Liver (tissue), 9 donors: ENCODE data around the gene NFIA. TPM values are rescaled to one million over a fixed set of nuclear protein-coding genes. Genes with fewer than 3 reads are reported as not detected.

Experiments used
- DNase-seq: peaks from one replicate; pipeline ENCODE4 v3.0.0-alpha.2; 2017; ENCODE audit warnings: low spot score
- H3K27ac ChIP-seq, 2 donors: one replicate each; pipeline ENCODE4 v1.7.0; 2013; ENCODE audit warnings: inconsistent platforms in 2 of 2, low read length in 2 of 2, control low read depth in 1 of 2, low read depth in 1 of 2, mild to moderate bottlenecking in 1 of 2
- H3K27me3 ChIP-seq, 4 donors: one replicate each; pipeline versions ENCODE4 v1.6.1 to v1.7.0; 2013; ENCODE audit warnings: low read length in 3 of 4, inconsistent platforms in 1 of 4, mild to moderate bottlenecking in 1 of 4, moderate library complexity in 1 of 4; ENCODE audit not compliant: control insufficient read depth in 4 of 4, insufficient read depth in 4 of 4
- H3K36me3 ChIP-seq, 4 donors: one replicate each; pipeline versions ENCODE4 v1.6.1 to v1.7.0; 2013; ENCODE audit warnings: low read length in 3 of 4, mild to moderate bottlenecking in 3 of 4, low read depth in 1 of 4, moderate library complexity in 1 of 4; ENCODE audit not compliant: control insufficient read depth in 4 of 4, insufficient read depth in 3 of 4
- H3K4me1 ChIP-seq, 4 donors: one replicate each; pipeline versions ENCODE4 v1.6.1 to v1.7.0; 2013; ENCODE audit warnings: low read length in 3 of 4, mild to moderate bottlenecking in 3 of 4, moderate library complexity in 1 of 4; ENCODE audit not compliant: control insufficient read depth in 4 of 4, insufficient read depth in 4 of 4
- H3K4me3 ChIP-seq, 3 donors: one replicate each; pipeline versions ENCODE4 v1.6.1 to v1.7.0; 2013; ENCODE audit warnings: low read length in 3 of 3, control low read depth in 1 of 3, low read depth in 1 of 3, mild to moderate bottlenecking in 1 of 3
- H3K9ac ChIP-seq, 2 donors: one replicate each; pipeline ENCODE4 v1.7.0; 2013; ENCODE audit warnings: low read length in 2 of 2, mild to moderate bottlenecking in 2 of 2, moderate library complexity in 2 of 2, control low read depth in 1 of 2, low read depth in 1 of 2
- H3K9me3 ChIP-seq, 4 donors: one replicate each; pipeline versions ENCODE4 v1.6.1 to v1.7.0; 2013; ENCODE audit warnings: low read length in 3 of 4; ENCODE audit not compliant: control insufficient read depth in 4 of 4
- EGR1 ChIP-seq, 2 donors: IDR thresholded peaks; 2 replicates each; pipeline ENCODE4 v1.6.1; 2016 to 2018; ENCODE audit warnings: antibody characterized with exemption in 2 of 2, low read depth in 2 of 2
- FOXA1 ChIP-seq: IDR thresholded peaks from 2 replicates; pipeline ENCODE4 v1.6.1; 2016; ENCODE audit warnings: antibody characterized with exemption
- FOXA2 ChIP-seq: IDR thresholded peaks from 2 replicates; pipeline ENCODE4 v1.6.1; 2016; ENCODE audit warnings: antibody characterized with exemption
- GABPA ChIP-seq, 2 donors: IDR thresholded peaks in 1 of 2; conservative IDR thresholded peaks in 1 of 2; 2 replicates each; pipeline ENCODE4 v1.6.1; 2016; ENCODE audit warnings: antibody characterized with exemption in 2 of 2, mild to moderate bottlenecking in 1 of 2, moderate library complexity in 1 of 2
- HNF4A ChIP-seq, 2 donors: conservative IDR thresholded peaks; 2 replicates each; pipeline ENCODE4 v1.6.1; 2016; ENCODE audit warnings: antibody characterized with exemption in 2 of 2, mild to moderate bottlenecking in 2 of 2
- HNF4G ChIP-seq: IDR thresholded peaks from 2 replicates; pipeline ENCODE4 v1.6.1; 2016; ENCODE audit warnings: antibody characterized with exemption
- JUND ChIP-seq, 2 donors: IDR thresholded peaks; 2 replicates each; pipeline ENCODE4 v1.6.1; 2016; ENCODE audit warnings: antibody characterized with exemption in 2 of 2
- NR2F2 ChIP-seq: IDR thresholded peaks from 2 replicates; pipeline ENCODE4 v1.6.1; 2016; ENCODE audit warnings: antibody characterized with exemption
- RAD21 ChIP-seq, 2 donors: IDR thresholded peaks; 2 replicates each; pipeline ENCODE4 v1.6.1; 2016; ENCODE audit warnings: antibody characterized with exemption in 2 of 2, mild to moderate bottlenecking in 2 of 2
- SP1 ChIP-seq: IDR thresholded peaks from 2 replicates; pipeline ENCODE4 v1.6.1; 2018; ENCODE audit warnings: antibody characterized with exemption, mild to moderate bottlenecking
- YY1 ChIP-seq: IDR thresholded peaks from 2 replicates; pipeline ENCODE4 v1.6.1; 2016; ENCODE audit warnings: antibody characterized with exemption, mild to moderate bottlenecking
- WGBS: extraction: QIAGEN DNeasy Blood & Tissue Kit; methylation state at CpG from one replicate; pipeline ENCODE4 v1.1.7; 2013; 5-methylcytosine and 5-hydroxymethylcytosine counted together
- polyA plus RNA-seq, 2 donors: library from polyadenylated mRNA; stranded (reverse) in 1 of 2; unstranded in 1 of 2; fragments of 200-250 nt in 1 of 2; fragments of >200 nt in 1 of 2; fragmentation: Nextera tagmentation in 1 of 2; extraction: Ambion mirVana in 1 of 2; gene quantifications; one replicate each; pipeline versions ENCODE4 v1.2.1 to v1.2.3, GENCODE V29; 2013 to 2015
- total RNA-seq, 2 donors: library from RNA; depleted of rRNA; stranded (reverse); fragments of >200 nt; gene quantifications; one replicate each; pipeline ENCODE4 v1.2.3, GENCODE V29; 2014
- TF ChIP-seq, protein P1 (sequence below): IDR thresholded peaks from 2 replicates; pipeline ENCODE4 v1.6.1; 2016; ENCODE audit warnings: antibody characterized with exemption
- TF ChIP-seq, protein P2 (sequence below): IDR thresholded peaks from 2 replicates; pipeline ENCODE4 v1.6.1; 2016; ENCODE audit warnings: antibody characterized with exemption, mild to moderate bottlenecking
- TF ChIP-seq, protein P3 (sequence below): IDR thresholded peaks from 2 replicates; pipeline ENCODE4 v1.6.1; 2016; ENCODE audit warnings: antibody characterized with exemption
- TF ChIP-seq, protein P4 (sequence below): fragments of 150-350 bp; IDR thresholded peaks from 2 replicates; pipeline ENCODE4 v1.5.1; 2017; ENCODE audit warnings: improper control_type of control experiment, low read depth, low read length; ENCODE audit not compliant: missing input control
- TF ChIP-seq, protein P5 (sequence below): IDR thresholded peaks from 2 replicates; pipeline ENCODE4 v1.6.1; 2016; ENCODE audit warnings: antibody characterized with exemption
- donor health status: healthy.
- donor health status: healthy.
- donor health status: healthy.
- donor health status: healthy.
- donor health status: healthy.

NFIA gene
- total and polyA plus RNA-seq, 4 donors = 6.8 to 53.7 (median 22.2) TPM

DNA sequence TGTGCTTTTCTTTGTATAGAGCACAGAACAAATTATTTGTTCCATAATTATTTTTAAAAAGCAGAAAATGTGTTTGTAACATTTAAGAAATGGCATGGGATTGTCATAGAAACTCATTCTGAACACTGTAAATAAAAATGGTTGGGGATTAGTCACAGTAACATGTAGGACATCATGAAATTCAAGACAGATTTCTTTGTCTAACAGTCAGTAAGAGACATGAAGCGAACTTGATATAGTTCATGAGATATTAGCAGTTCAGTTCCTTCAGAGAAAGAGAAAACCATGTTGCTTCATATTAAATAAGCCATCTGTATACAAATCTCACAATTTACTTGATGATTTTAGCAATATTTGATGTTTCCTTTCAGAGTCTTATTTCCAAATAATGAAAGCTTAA, 19.7 kb downstream of the NFIA start:
- DNase-seq = no peak
- 71% methylated on average over 1 of the region's 1 CpG for WGBS
- no peak overlapping the region for H3K9ac ChIP-seq
- H3K27me3 ChIP-seq = no peaks in the 10 kb centered on the region
- peaks cover 2 to 29% (median 7%) of the 10 kb centered on the region in 4 donors for H3K4me1 ChIP-seq
- peak overlapping the region in 1 of 2 donors; percentile 9 for H3K27ac ChIP-seq
- H3K4me3 ChIP-seq = no peak overlapping the region
- peaks cover 0 to 2% (median 0%) of the 10 kb centered on the region in 4 donors for H3K36me3 ChIP-seq
- no peak for TF ChIP-seq SP1
- TF ChIP-seq, protein P1, sequence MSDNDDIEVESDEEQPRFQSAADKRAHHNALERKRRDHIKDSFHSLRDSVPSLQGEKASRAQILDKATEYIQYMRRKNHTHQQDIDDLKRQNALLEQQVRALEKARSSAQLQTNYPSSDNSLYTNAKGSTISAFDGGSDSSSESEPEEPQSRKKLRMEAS = no peak
- TF ChIP-seq HNF4G = no peak
- no peak for TF ChIP-seq FOXA2
- TF ChIP-seq HNF4A (conservative IDR thresholded peaks at IDR 0.05) = no peak
- no peak for TF ChIP-seq YY1
- no peak for TF ChIP-seq EGR1 (IDR thresholded peaks at IDR 0.05; ENCODE audit: low read depth in 2 of 2)
- TF ChIP-seq RAD21 (IDR thresholded peaks at IDR 0.05) = no peak
- TF ChIP-seq, protein P2, sequence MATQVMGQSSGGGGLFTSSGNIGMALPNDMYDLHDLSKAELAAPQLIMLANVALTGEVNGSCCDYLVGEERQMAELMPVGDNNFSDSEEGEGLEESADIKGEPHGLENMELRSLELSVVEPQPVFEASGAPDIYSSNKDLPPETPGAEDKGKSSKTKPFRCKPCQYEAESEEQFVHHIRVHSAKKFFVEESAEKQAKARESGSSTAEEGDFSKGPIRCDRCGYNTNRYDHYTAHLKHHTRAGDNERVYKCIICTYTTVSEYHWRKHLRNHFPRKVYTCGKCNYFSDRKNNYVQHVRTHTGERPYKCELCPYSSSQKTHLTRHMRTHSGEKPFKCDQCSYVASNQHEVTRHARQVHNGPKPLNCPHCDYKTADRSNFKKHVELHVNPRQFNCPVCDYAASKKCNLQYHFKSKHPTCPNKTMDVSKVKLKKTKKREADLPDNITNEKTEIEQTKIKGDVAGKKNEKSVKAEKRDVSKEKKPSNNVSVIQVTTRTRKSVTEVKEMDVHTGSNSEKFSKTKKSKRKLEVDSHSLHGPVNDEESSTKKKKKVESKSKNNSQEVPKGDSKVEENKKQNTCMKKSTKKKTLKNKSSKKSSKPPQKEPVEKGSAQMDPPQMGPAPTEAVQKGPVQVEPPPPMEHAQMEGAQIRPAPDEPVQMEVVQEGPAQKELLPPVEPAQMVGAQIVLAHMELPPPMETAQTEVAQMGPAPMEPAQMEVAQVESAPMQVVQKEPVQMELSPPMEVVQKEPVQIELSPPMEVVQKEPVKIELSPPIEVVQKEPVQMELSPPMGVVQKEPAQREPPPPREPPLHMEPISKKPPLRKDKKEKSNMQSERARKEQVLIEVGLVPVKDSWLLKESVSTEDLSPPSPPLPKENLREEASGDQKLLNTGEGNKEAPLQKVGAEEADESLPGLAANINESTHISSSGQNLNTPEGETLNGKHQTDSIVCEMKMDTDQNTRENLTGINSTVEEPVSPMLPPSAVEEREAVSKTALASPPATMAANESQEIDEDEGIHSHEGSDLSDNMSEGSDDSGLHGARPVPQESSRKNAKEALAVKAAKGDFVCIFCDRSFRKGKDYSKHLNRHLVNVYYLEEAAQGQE = no peak
- no peak for TF ChIP-seq FOXA1
- H3K9me3 ChIP-seq = no peaks in the 10 kb centered on the region

DNA sequence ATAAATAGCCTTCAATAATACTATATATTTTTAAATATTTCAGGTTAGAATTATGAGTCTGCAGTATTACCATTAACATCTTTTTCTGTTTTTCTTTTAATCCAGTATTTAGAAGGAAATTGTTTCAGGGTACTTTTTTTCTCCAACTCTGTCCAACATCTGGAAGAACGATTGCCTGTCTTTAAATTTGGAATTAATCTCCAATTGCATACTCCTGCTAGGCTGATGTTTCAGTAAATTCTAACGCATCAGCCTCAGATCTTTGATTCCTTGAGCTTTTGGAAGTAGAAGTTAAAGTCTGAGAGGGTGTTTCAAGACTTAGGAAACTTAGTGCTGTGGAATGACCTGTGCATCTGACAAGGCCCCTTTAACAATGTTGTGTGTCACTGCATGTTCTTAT, 20.3 kb downstream of the NFIA start:
- Histone ChIP-seq H3K4me1 (peaks cover 2 to 29% (median 6%) of the 10 kb centered on the region in 4 donors), H3K9ac (no peak overlapping the region), H3K9me3 (no peaks in the 10 kb centered on the region), H3K4me3 (no peak overlapping the region), H3K27ac (no peak overlapping the region), H3K36me3 (peaks cover 0 to 2% (median under 1%) of the 10 kb centered on the region in 4 donors), H3K27me3 (no peaks in the 10 kb centered on the region)
- WGBS = 69% methylated on average over 2 of the region's 2 CpGs
- TF ChIP-seq YY1 = no peak
- TF ChIP-seq, protein P3, sequence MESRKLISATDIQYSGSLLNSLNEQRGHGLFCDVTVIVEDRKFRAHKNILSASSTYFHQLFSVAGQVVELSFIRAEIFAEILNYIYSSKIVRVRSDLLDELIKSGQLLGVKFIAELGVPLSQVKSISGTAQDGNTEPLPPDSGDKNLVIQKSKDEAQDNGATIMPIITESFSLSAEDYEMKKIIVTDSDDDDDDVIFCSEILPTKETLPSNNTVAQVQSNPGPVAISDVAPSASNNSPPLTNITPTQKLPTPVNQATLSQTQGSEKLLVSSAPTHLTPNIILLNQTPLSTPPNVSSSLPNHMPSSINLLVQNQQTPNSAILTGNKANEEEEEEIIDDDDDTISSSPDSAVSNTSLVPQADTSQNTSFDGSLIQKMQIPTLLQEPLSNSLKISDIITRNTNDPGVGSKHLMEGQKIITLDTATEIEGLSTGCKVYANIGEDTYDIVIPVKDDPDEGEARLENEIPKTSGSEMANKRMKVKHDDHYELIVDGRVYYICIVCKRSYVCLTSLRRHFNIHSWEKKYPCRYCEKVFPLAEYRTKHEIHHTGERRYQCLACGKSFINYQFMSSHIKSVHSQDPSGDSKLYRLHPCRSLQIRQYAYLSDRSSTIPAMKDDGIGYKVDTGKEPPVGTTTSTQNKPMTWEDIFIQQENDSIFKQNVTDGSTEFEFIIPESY = no peak
- TF ChIP-seq, protein P4, sequence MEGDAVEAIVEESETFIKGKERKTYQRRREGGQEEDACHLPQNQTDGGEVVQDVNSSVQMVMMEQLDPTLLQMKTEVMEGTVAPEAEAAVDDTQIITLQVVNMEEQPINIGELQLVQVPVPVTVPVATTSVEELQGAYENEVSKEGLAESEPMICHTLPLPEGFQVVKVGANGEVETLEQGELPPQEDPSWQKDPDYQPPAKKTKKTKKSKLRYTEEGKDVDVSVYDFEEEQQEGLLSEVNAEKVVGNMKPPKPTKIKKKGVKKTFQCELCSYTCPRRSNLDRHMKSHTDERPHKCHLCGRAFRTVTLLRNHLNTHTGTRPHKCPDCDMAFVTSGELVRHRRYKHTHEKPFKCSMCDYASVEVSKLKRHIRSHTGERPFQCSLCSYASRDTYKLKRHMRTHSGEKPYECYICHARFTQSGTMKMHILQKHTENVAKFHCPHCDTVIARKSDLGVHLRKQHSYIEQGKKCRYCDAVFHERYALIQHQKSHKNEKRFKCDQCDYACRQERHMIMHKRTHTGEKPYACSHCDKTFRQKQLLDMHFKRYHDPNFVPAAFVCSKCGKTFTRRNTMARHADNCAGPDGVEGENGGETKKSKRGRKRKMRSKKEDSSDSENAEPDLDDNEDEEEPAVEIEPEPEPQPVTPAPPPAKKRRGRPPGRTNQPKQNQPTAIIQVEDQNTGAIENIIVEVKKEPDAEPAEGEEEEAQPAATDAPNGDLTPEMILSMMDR = no peak
- no peak for TF ChIP-seq SP1
- no peak for TF ChIP-seq EGR1 (IDR thresholded peaks at IDR 0.05; ENCODE audit: low read depth in 2 of 2)
- no peak for TF ChIP-seq FOXA2
- TF ChIP-seq, protein P1 = no peak
- no peak for TF ChIP-seq GABPA (IDR thresholded peaks at IDR 0.05 in 1 of 2, conservative IDR thresholded peaks at IDR 0.05 in 1 of 2)
- no peak for TF ChIP-seq NR2F2
- no peak for TF ChIP-seq JUND (IDR thresholded peaks at IDR 0.05)
- TF ChIP-seq, protein P5, sequence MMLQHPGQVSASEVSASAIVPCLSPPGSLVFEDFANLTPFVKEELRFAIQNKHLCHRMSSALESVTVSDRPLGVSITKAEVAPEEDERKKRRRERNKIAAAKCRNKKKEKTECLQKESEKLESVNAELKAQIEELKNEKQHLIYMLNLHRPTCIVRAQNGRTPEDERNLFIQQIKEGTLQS = no peak
- no peak for DNase-seq
